ENCODE data around the gene MBD3L2B.

GRCh38 chr19:7004313-7004931 is 16.8 kb downstream of the MBD3L2B start:
- TF ChIP-seq NR1H2 (CRISPR knock-in tag; IDR thresholded peaks at IDR 0.05) = no peak
- TF ChIP-seq GABPB1 (CRISPR knock-in tag; IDR thresholded peaks at IDR 0.05) = no peak
- no peak for TF ChIP-seq CTCF (IDR thresholded peaks at IDR 0.05)
- TF ChIP-seq FOXJ3 (CRISPR knock-in tag; IDR thresholded peaks at IDR 0.05; ENCODE audit: borderline replicate concordance) = no peak
- no peak for TF ChIP-seq PRDM15 (CRISPR knock-in tag; IDR thresholded peaks at IDR 0.05)
- TF ChIP-seq ATF3 (CRISPR knock-in tag; conservative IDR thresholded peaks at IDR 0.05) = no peak
- TF ChIP-seq SMAD4 (CRISPR knock-in tag; IDR thresholded peaks at IDR 0.05) = no peak
- no peak for TF ChIP-seq NR2C2 (CRISPR knock-in tag; IDR thresholded peaks at IDR 0.05)
